K562 (cell line): ENCODE results near the gene EEF1AKMT1. TPM values are rescaled to one million over a fixed set of nuclear protein-coding genes. Genes with fewer than 3 reads are reported as not detected.

Source experiments
- ATAC-seq: fragments of 200-7000 bp; cut with Tn5 transposase; 3 replicates; pipeline ENCODE4 v1.9.1; 2020; ENCODE audit warnings: moderate library complexity
- BruUV-seq: library from RNA; stranded (reverse); fragments of 400-500 nt; replicated peaks from 2 replicates; lab custom pipeline; 2021; lab: Mats Ljungman, UMichigan
- CTCF ChIA-PET: fragments of 300-600 bp; formaldehyde crosslinking; extraction: SDS; loops from one replicate; lab custom pipeline; 2021; ENCODE audit warnings: low intra/inter-chr PET ratio; lab: Yijun Ruan, JAX
- POLR2A ChIA-PET: fragments of 300-600, 350-650 bp; sonication (Branson Sonifier 250); formaldehyde crosslinking; extraction: SDS; loops from one replicate; lab custom pipeline; 2021; ENCODE audit warnings: antibody characterized with exemption, inconsistent platforms; lab: Yijun Ruan, JAX
- DNase-seq, 4 experiments: peaks; one replicate each; pipeline versions ENCODE4 v3.0.0 to v3.0.0-alpha.2; 2011 to 2018; ENCODE audit warnings: low spot score in 3 of 4, mixed read lengths in 3 of 4; ENCODE audit errors: extremely low read depth in 1 of 4
- FAIRE-seq: peaks from 2 replicates; lab custom pipeline; 2011; peaks lifted over from hg19 to GRCh38; lab: Jason Lieb, UNC
- H2AFZ ChIP-seq: 2 replicates; pipeline ENCODE4 v1.6.0; 2011; ENCODE audit warnings: low read depth, low read length, control low read depth, inconsistent platforms
- H3K27ac ChIP-seq: fragments of 200-600 bp; 3 replicates; pipeline ENCODE4 v1.8.0; 2011; ENCODE audit warnings: low read depth, mild to moderate bottlenecking, control low read depth, inconsistent platforms, low read length, moderate library complexity, mixed read lengths; ENCODE audit errors: extremely low read depth
- H3K27me3 ChIP-seq, 2 experiments: fragments of 300-600 bp in 1 of 2; 2 replicates in 1 of 2; 3 replicates in 1 of 2; pipeline versions ENCODE4 v1.6.0 to v1.8.0; 2011; ENCODE audit warnings: inconsistent platforms in 2 of 2, low read length in 2 of 2, mild to moderate bottlenecking in 1 of 2, mixed read lengths in 1 of 2, moderate library complexity in 1 of 2; ENCODE audit not compliant: control insufficient read depth in 2 of 2, insufficient read depth in 2 of 2
- H3K36me3 ChIP-seq: fragments of 300-600 bp; 3 replicates; pipeline ENCODE4 v1.8.0; 2011; ENCODE audit warnings: mild to moderate bottlenecking, low read length, inconsistent platforms; ENCODE audit not compliant: control insufficient read depth, insufficient read depth
- H3K4me1 ChIP-seq, 2 experiments: fragments of 200-600 bp in 1 of 2; replicated peaks in 1 of 2; 2 replicates in 1 of 2; 3 replicates in 1 of 2; pipeline versions ENCODE4 v1.5.1 to v1.8.0; 2011; ENCODE audit warnings: inconsistent platforms in 2 of 2, low read length in 2 of 2, mild to moderate bottlenecking in 1 of 2, mixed read lengths in 1 of 2, moderate library complexity in 1 of 2; ENCODE audit not compliant: control insufficient read depth in 2 of 2, insufficient read depth in 2 of 2
- H3K4me2 ChIP-seq: 2 replicates; pipeline ENCODE4 v1.6.1; 2011; ENCODE audit warnings: low read length, control low read depth, inconsistent platforms, mixed read lengths; ENCODE audit not compliant: insufficient read depth
- H3K4me3 ChIP-seq: fragments of 200-600 bp; sonication (generic), shearing (Covaris generic); 2 replicates; pipeline ENCODE4 v1.5.1; 2016; ENCODE audit warnings: control low read depth, inconsistent platforms
- H3K79me2 ChIP-seq: fragments of 200-600 bp; 3 replicates; pipeline ENCODE4 v1.8.0; 2011; ENCODE audit warnings: low read length, inconsistent platforms; ENCODE audit not compliant: control insufficient read depth, insufficient read depth
- H3K9ac ChIP-seq, 2 experiments: 2 replicates each; pipeline versions ENCODE4 v1.6.0 to v1.6.1; 2011; ENCODE audit warnings: low read depth in 2 of 2, low read length in 2 of 2, control low read depth in 1 of 2, inconsistent platforms in 1 of 2, mild to moderate bottlenecking in 1 of 2, mixed read lengths in 1 of 2; ENCODE audit not compliant: insufficient read depth in 1 of 2
- H3K9me1 ChIP-seq: one replicate; pipeline ENCODE4 v1.6.0; 2011; ENCODE audit warnings: inconsistent platforms, mild to moderate bottlenecking, low read length, moderate library complexity; ENCODE audit not compliant: control insufficient read depth, insufficient read depth
- H3K9me3 ChIP-seq: replicated peaks from 2 replicates; pipeline ENCODE4 v1.5.1; 2011; ENCODE audit warnings: low read depth, low read length, inconsistent platforms; ENCODE audit not compliant: control insufficient read depth, insufficient read depth
- H4K20me1 ChIP-seq: replicated peaks from 2 replicates; pipeline ENCODE4 v1.6.1; 2011; ENCODE audit warnings: low read length, inconsistent platforms, mixed read lengths; ENCODE audit not compliant: control insufficient read depth, insufficient read depth
- ATF1 ChIP-seq, 2 experiments: fragments of 450-650 bp in 1 of 2; IDR thresholded peaks; 2 replicates each; pipeline ENCODE4 v1.6.1; 2016; ENCODE audit warnings: missing compliant biosample characterization in 1 of 2, missing genetic modification characterization in 1 of 2
- HLTF ChIP-seq: fragments of 450-650 bp; IDR thresholded peaks from 2 replicates; pipeline ENCODE4 v1.6.1; 2016
- WGBS: fragments of 100-300 bp; shearing (Covaris generic); methylation state at CpG from one replicate; pipeline ENCODE4 v1.1.6; 2016; ENCODE audit warnings: low coverage, mixed read lengths; ENCODE audit not compliant: insufficient coverage; ENCODE audit errors: missing lambda C conversion rate; 5-methylcytosine and 5-hydroxymethylcytosine counted together
- in situ Hi-C: fragments of 300-500 bp; cut with MboI; formaldehyde crosslinking; loops from 4 replicates; pipeline ENCODE4 v1.15.0; 2018; ENCODE audit warnings: inconsistent platforms, mixed read lengths
- intact Hi-C: fragments of 100-400 bp; cut with micrococcal nuclease; formaldehyde crosslinking; loops from 2 replicates; pipeline ENCODE4 v1.14.2; 2022
- polyA plus RNA-seq, 8 experiments: library from polyadenylated mRNA; depleted of rRNA in 4 of 8; stranded (reverse) in 5 of 8; unstranded in 3 of 8; fragments of >200 nt; fragmentation: Nextera tagmentation in 2 of 8; fragmentation: Illumina TruSeq in 1 of 8; extraction: Ambion mirVana in 2 of 8; extraction: Trizol in 1 of 8; gene quantifications; 2 replicates each; pipeline versions ENCODE4 v1.2.1 to v1.2.3, GENCODE V29; 2011 to 2014; ENCODE audit warnings: inconsistent platforms in 1 of 8, missing spikeins in 1 of 8
- total RNA-seq, 7 experiments: library from RNA; depleted of rRNA in 6 of 7; stranded (reverse); fragments of >200 nt in 6 of 7; fragmentation: Illumina TruSeq in 2 of 7; extraction: Trizol in 2 of 7; gene quantifications; 2 replicates each; pipeline versions ENCODE4 v1.2.1 to v1.2.3, GENCODE V29; 2011 to 2021; ENCODE audit warnings: low replicate concordance in 1 of 7
- TF ChIP-seq, protein P1 (sequence below): fragments of 150-350 bp; IDR thresholded peaks from 2 replicates; pipeline ENCODE4 v1.6.1; 2014; ENCODE audit warnings: low read depth, mild to moderate bottlenecking, low read length, borderline replicate concordance

Gene EEF1AKMT1
- total and polyA plus RNA-seq, 9 of the 15 experiments (the other 6 are each of a cell fraction or from before 2014, with no cell fraction given) = 5.3 to 36.3 (median 7.9) TPM

DNA sequence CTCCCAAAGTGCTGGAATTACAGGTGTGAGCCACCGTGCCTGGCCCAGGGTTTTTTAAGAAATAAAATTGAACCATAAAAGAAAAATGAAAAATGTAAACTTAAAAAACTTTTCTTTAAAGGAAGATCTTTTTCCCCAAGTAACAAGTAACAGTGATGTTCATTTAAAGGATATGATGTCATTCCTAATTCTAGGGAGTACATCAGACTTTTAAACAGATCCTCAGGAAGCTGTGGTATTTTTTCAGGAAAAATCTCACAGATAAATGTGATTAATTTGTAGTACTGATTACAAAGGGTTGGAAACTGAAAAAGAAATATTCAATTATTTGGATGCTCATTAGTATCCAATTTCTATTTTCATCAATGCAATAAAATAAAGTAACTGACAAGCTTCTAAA lies 14.6 kb upstream of the EEF1AKMT1 start:
- WGBS = 100% methylated on average over 1 of the region's 1 CpG
- FAIRE-seq = no peak
- intact Hi-C loops = no loop called here

More for the DNA sequence above, 14.6 kb upstream of the EEF1AKMT1 start:
- Histone ChIP-seq H3K36me3 (peaks cover 58% of the 10 kb centered on the region), H4K20me1 (no peaks in the 10 kb centered on the region), H3K9me1 (no peaks in the 10 kb centered on the region), H3K79me2 (no peaks in the 10 kb centered on the region), H2AFZ (no peak overlapping the region), H3K4me1 (no peaks in the 10 kb centered on the region), H3K9ac (no peak overlapping the region), H3K4me3 (no peak overlapping the region), H3K4me2 (no peak overlapping the region), H3K27me3 (no peaks in the 10 kb centered on the region), H3K9me3 (no peaks in the 10 kb centered on the region), H3K27ac (no peak overlapping the region)
- ATAC-seq = no peak
- POLR2A ChIA-PET = no interaction called here
- BruUV-seq = no TSS peak
- no peak for DNase-seq
- in situ Hi-C loops = no loop called here
- CTCF ChIA-PET = no interaction called here
- TF ChIP-seq ATF1 (CRISPR knock-in tag; IDR thresholded peaks at IDR 0.05) = no peak
- TF ChIP-seq ATF1 (tag; IDR thresholded peaks at IDR 0.05) = no peak
- no peak for TF ChIP-seq HLTF
- TF ChIP-seq, protein P1, sequence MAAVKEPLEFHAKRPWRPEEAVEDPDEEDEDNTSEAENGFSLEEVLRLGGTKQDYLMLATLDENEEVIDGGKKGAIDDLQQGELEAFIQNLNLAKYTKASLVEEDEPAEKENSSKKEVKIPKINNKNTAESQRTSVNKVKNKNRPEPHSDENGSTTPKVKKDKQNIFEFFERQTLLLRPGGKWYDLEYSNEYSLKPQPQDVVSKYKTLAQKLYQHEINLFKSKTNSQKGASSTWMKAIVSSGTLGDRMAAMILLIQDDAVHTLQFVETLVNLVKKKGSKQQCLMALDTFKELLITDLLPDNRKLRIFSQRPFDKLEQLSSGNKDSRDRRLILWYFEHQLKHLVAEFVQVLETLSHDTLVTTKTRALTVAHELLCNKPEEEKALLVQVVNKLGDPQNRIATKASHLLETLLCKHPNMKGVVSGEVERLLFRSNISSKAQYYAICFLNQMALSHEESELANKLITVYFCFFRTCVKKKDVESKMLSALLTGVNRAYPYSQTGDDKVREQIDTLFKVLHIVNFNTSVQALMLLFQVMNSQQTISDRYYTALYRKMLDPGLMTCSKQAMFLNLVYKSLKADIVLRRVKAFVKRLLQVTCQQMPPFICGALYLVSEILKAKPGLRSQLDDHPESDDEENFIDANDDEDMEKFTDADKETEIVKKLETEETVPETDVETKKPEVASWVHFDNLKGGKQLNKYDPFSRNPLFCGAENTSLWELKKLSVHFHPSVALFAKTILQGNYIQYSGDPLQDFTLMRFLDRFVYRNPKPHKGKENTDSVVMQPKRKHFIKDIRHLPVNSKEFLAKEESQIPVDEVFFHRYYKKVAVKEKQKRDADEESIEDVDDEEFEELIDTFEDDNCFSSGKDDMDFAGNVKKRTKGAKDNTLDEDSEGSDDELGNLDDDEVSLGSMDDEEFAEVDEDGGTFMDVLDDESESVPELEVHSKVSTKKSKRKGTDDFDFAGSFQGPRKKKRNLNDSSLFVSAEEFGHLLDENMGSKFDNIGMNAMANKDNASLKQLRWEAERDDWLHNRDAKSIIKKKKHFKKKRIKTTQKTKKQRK = no peak
